Chondrocyte (in vitro differentiated cells): ENCODE data around the gene PNMA6A. TPM values are rescaled to one million over a fixed set of nuclear protein-coding genes. Genes with fewer than 3 reads are reported as not detected.
"Not testable (repeated sequence)": the region's sequence is repeated elsewhere in the genome, so short reads cannot be mapped to it uniquely, and the experiment has no call there.

Source experiments
- DNase-seq: peaks from one replicate; pipeline ENCODE4 v3.0.0; 2021; ENCODE audit warnings: mixed read lengths, low spot score
- H3K27ac Mint-ChIP-seq: one replicate; pipeline ENCODE4 v1.8.0; 2021; ENCODE audit warnings: mild to moderate bottlenecking, moderate library complexity, mixed read lengths; ENCODE audit not compliant: unreplicated experiment
- H3K27me3 Mint-ChIP-seq: 2 replicates; pipeline ENCODE4 v1.8.0; 2021; ENCODE audit warnings: low read depth, mixed read lengths
- H3K36me3 Mint-ChIP-seq: 2 replicates; pipeline ENCODE4 v1.8.0; 2021; ENCODE audit warnings: low read depth, mixed read lengths
- H3K4me1 Mint-ChIP-seq: 2 replicates; pipeline ENCODE4 v1.8.0; 2021; ENCODE audit warnings: low read depth, mild to moderate bottlenecking, mixed read lengths
- H3K4me3 Mint-ChIP-seq: one replicate; pipeline ENCODE4 v1.8.0; 2021; ENCODE audit warnings: mild to moderate bottlenecking, moderate library complexity, mixed read lengths; ENCODE audit not compliant: unreplicated experiment
- H3K9me3 Mint-ChIP-seq: 2 replicates; pipeline ENCODE4 v1.8.0; 2021; ENCODE audit warnings: low read depth, mixed read lengths
- total RNA-seq: library from RNA; stranded (reverse); gene quantifications from 3 replicates; pipeline ENCODE4 v1.2.1, GENCODE V29; 2021
- TF ChIP-seq, protein P1 (sequence below): fragments of 200-600 bp; sonication (generic); IDR thresholded peaks from 2 replicates; pipeline ENCODE4 v1.5.0; 2021; ENCODE audit warnings: antibody characterized with exemption, mild to moderate bottlenecking, moderate library complexity

PNMA6A gene
- total RNA-seq, 1 donor from 2014 or later = 4.7 TPM

DNA sequence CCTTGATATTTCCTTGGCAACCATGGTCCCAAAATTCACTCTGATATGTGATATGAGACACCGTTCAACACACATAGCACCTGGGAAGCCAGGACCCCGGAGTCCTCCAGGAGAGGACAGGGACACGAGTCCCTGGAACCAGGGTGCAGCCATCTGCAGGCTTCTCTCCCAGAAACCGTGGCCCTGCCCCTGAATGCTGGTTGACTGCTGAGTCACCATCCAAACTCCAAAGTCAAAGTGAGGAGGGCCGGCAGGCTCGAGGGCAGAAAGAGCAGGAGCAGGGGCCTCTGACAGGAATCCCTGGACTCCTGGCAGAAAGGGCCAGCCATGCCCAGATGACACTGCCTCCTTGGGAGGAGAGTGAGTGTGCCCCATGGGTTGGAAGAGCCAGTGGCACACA is 6.9 kb upstream of the PNMA6A start:
- Mint-ChIP-seq H3K36me3 (no peaks in the 10 kb centered on the region), H3K9me3 (peaks cover 3% of the 10 kb centered on the region), H3K27ac (no peak overlapping the region), H3K27me3 (no peaks in the 10 kb centered on the region), H3K4me1 (peaks cover 4% of the 10 kb centered on the region), H3K4me3 (no peak overlapping the region)
- TF ChIP-seq, protein P1, sequence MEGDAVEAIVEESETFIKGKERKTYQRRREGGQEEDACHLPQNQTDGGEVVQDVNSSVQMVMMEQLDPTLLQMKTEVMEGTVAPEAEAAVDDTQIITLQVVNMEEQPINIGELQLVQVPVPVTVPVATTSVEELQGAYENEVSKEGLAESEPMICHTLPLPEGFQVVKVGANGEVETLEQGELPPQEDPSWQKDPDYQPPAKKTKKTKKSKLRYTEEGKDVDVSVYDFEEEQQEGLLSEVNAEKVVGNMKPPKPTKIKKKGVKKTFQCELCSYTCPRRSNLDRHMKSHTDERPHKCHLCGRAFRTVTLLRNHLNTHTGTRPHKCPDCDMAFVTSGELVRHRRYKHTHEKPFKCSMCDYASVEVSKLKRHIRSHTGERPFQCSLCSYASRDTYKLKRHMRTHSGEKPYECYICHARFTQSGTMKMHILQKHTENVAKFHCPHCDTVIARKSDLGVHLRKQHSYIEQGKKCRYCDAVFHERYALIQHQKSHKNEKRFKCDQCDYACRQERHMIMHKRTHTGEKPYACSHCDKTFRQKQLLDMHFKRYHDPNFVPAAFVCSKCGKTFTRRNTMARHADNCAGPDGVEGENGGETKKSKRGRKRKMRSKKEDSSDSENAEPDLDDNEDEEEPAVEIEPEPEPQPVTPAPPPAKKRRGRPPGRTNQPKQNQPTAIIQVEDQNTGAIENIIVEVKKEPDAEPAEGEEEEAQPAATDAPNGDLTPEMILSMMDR = no peak
- no peak for DNase-seq

GRCh38 chrX:153066402-153066801 is 5.9 kb upstream of the PNMA6A start:
- not testable (repeated sequence) for H3K27ac Mint-ChIP-seq, H3K27me3 Mint-ChIP-seq, H3K36me3 Mint-ChIP-seq, H3K9me3 Mint-ChIP-seq, H3K4me1 Mint-ChIP-seq, DNase-seq, H3K4me3 Mint-ChIP-seq

- H3K4me3 Mint-ChIP-seq, DNase-seq, H3K9me3 Mint-ChIP-seq, H3K4me1 Mint-ChIP-seq, H3K27me3 Mint-ChIP-seq, H3K27ac Mint-ChIP-seq, H3K36me3 Mint-ChIP-seq: not testable (repeated sequence)
Measured at GRCh38 chrX:153073331-153073730, 1.1 kb downstream of the PNMA6A start.

DNA sequence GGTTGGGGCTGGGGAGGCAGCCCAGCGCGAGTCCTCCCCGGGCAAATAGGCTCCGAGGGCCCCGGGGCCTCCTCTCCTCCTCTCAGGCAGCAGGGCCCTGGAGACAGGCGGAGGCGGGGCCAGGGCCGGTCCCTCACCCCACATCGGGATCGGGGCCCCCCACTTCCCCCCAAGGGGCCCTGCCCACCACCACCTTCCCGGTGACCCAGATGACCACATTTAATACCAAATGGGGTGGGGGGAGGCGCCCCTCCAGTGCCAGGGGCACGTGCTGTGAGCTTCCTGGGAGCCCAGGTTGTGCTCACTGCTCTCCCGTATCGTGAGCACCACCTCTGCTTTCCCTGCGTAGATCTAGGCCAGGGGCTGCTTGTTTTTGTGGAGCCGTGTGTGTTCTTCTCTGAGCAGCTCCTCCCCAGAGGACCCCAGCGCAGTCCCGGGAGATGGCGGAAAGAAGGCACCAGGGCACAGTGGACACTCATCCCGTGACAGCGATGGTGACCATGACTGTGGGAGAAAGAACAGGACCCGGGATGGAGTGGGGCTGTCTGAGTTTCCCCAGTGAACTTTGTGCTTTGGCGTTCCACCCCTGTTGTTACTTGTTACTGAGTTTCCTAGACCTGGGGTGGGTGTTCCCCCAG is 2.1 kb downstream of the PNMA6A start:
- H3K4me1 Mint-ChIP-seq = no peaks in the 10 kb centered on the region
- TF ChIP-seq, protein P1 = no peak
- no peaks in the 10 kb centered on the region for H3K27me3 Mint-ChIP-seq
- no peak for DNase-seq
- H3K27ac Mint-ChIP-seq = no peak overlapping the region
- H3K9me3 Mint-ChIP-seq = no peaks in the 10 kb centered on the region
- no peak overlapping the region for H3K4me3 Mint-ChIP-seq
- peaks cover 2% of the 10 kb centered on the region for H3K36me3 Mint-ChIP-seq

DNA sequence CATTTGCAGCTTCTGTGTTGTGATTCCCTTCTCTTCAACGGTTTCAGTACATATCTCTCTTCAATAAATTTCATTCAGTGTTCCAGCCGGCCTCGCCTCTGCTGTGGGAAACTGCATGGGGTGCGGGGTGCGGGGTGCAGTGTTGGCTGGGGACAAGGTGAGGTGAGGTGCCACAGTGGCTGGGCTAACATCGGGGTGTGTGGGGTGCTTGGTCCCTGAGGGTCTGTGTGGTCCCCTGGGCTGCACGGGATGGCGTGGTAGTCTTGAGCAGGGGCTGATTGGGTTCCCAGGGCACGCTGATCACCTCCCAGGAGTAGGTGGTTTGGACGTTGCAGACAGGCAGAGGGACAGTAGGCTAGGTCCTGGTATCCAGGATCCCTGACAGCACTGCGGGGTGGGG is 2.7 kb downstream of the PNMA6A start:
- Mint-ChIP-seq H3K9me3 (no peaks in the 10 kb centered on the region), H3K4me1 (no peaks in the 10 kb centered on the region), H3K27ac (no peak overlapping the region), H3K36me3 (peaks cover 2% of the 10 kb centered on the region), H3K27me3 (no peaks in the 10 kb centered on the region), H3K4me3 (no peak overlapping the region)
- DNase-seq = peak; percentile 83
- TF ChIP-seq, protein P1 = no peak

- TF ChIP-seq, protein P1 = no peak
- Mint-ChIP-seq H3K27me3 (no peaks in the 10 kb centered on the region), H3K4me1 (no peaks in the 10 kb centered on the region), H3K4me3 (no peak overlapping the region), H3K36me3 (peaks cover 2% of the 10 kb centered on the region), H3K9me3 (no peaks in the 10 kb centered on the region), H3K27ac (no peak overlapping the region)
- peak; percentile 79 for DNase-seq
Measured at GRCh38 chrX:153075366-153075765, 3.1 kb downstream of the PNMA6A start.

- H3K4me1 Mint-ChIP-seq, H3K9me3 Mint-ChIP-seq, H3K4me3 Mint-ChIP-seq, DNase-seq, H3K36me3 Mint-ChIP-seq, H3K27ac Mint-ChIP-seq, H3K27me3 Mint-ChIP-seq: not testable (repeated sequence)
Measured at GRCh38 chrX:153077437-153078135, 5.3 kb downstream of the PNMA6A start.

- not testable (repeated sequence) for H3K9me3 Mint-ChIP-seq, H3K4me3 Mint-ChIP-seq, DNase-seq, H3K27ac Mint-ChIP-seq, H3K36me3 Mint-ChIP-seq, H3K4me1 Mint-ChIP-seq, H3K27me3 Mint-ChIP-seq
Measured at GRCh38 chrX:153083238-153083923, 11.1 kb downstream of the PNMA6A start.
